ENCODE results near the gene RASSF1. TPM values are rescaled to one million over a fixed set of nuclear protein-coding genes. Genes with fewer than 3 reads are reported as not detected.

The RASSF1 gene
- total and polyA plus RNA-seq, 4 donors, result 17.7 to 29.2 (median 24.8) TPM

- DNase-seq (ENCODE audit: low read depth in 4 of 6, low spot score in 6 of 6), result peak in 1 of 6 donors; percentile 28
- peaks cover 52% of the 10 kb centered on the region for H3K4me1 ChIP-seq (ENCODE audit: control insufficient read depth, insufficient read depth, low read length)
- no peaks in the 10 kb centered on the region for H3K27me3 ChIP-seq (ENCODE audit: control insufficient read depth, insufficient read depth, low read length)
- peaks cover 61% of the 10 kb centered on the region for H3K36me3 ChIP-seq (ENCODE audit: control insufficient read depth, insufficient read depth, low read length)
- H3K9me3 ChIP-seq (ENCODE audit: control insufficient read depth, insufficient read depth, low read length), result no peaks in the 10 kb centered on the region
- no peak overlapping the region for H3K27ac ChIP-seq (ENCODE audit: low read depth, low read length)
- WGBS (ENCODE audit: insufficient coverage), result 75% methylated on average over 5 of the region's 5 CpGs
- H3K4me3 ChIP-seq (ENCODE audit: low read depth, low read length), result peak overlapping the region; percentile 10
Observed at GRCh38 chr3:50356553-50356952, 15.9 kb upstream of the RASSF1 start.

GRCh38 chr3:50355829-50356552, 15.4 kb upstream of the RASSF1 start:
- Histone ChIP-seq H3K36me3 (ENCODE audit: control insufficient read depth, insufficient read depth, low read length) (peaks cover 65% of the 10 kb centered on the region), H3K27me3 (ENCODE audit: control insufficient read depth, insufficient read depth, low read length) (no peaks in the 10 kb centered on the region), H3K4me1 (ENCODE audit: control insufficient read depth, insufficient read depth, low read length) (peaks cover 58% of the 10 kb centered on the region), H3K9me3 (ENCODE audit: control insufficient read depth, insufficient read depth, low read length) (no peaks in the 10 kb centered on the region), H3K4me3 (ENCODE audit: low read depth, low read length) (no peak overlapping the region), H3K27ac (ENCODE audit: low read depth, low read length) (no peak overlapping the region)
- no peak for DNase-seq (ENCODE audit: low read depth in 4 of 6, low spot score in 6 of 6)
- 60% methylated on average over 4 of the region's 5 CpGs for WGBS (ENCODE audit: insufficient coverage)

DNA sequence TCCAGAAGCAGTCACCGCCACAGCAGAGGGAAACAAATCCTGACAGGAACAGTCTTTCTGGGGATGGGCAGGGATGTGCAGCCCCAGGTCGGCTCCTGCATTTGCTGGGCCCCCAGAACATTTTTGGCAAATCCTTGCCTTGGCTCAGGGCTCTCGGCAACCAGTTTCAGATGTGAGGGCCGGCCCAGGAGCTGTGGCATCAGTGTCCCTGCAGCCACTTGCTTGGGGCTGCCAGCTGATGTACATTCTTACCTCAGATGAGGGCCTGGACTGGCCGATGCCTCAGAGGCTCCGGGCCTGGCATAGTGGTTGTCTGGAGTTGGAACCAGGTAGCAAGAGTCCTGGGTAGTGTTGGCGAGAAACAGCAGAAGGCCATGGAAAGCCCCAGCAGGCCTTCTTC, 14.2 kb upstream of the RASSF1 start:
- Histone ChIP-seq H3K4me3 (ENCODE audit: low read depth, low read length) (no peak overlapping the region), H3K36me3 (ENCODE audit: control insufficient read depth, insufficient read depth, low read length) (peaks cover 65% of the 10 kb centered on the region), H3K27me3 (ENCODE audit: control insufficient read depth, insufficient read depth, low read length) (no peaks in the 10 kb centered on the region), H3K27ac (ENCODE audit: low read depth, low read length) (no peak overlapping the region), H3K9me3 (ENCODE audit: control insufficient read depth, insufficient read depth, low read length) (no peaks in the 10 kb centered on the region), H3K4me1 (ENCODE audit: control insufficient read depth, insufficient read depth, low read length) (peaks cover 63% of the 10 kb centered on the region)
- WGBS (ENCODE audit: insufficient coverage), result 89% methylated on average over 7 of the region's 7 CpGs
- DNase-seq (ENCODE audit: low read depth in 4 of 6, low spot score in 6 of 6), result no peak

DNA sequence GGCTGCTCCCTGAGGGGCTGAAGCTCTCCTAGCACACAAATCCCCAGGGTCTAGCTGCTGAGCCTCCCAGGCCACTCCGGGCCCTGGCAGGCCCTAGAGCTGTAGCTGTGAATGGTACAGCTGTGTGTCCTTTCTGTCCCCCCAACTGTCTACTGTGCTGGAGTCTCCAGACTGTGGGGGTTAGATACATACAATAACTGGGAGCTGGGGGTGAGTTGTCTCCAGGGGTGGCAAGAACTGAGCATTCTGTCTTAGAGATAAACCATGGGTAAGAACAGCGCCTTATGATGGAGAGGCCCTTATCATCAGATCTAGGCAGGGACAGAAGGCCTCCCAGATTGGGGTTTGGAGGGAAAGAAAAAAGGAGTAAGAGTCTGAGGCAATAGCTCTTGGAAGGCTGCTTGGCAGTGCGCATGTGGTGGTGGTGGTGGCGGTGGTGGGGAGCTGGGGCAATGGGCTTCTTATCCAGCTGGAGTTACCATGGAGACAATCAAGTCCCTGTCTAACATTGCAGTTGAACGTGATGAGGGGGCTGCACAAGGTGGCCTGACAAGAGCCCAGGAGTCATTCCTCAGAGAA, 13.6 kb upstream of the RASSF1 start:
- Histone ChIP-seq H3K27ac (ENCODE audit: low read depth, low read length) (no peak overlapping the region), H3K4me1 (ENCODE audit: control insufficient read depth, insufficient read depth, low read length) (peaks cover 66% of the 10 kb centered on the region), H3K27me3 (ENCODE audit: control insufficient read depth, insufficient read depth, low read length) (no peaks in the 10 kb centered on the region), H3K36me3 (ENCODE audit: control insufficient read depth, insufficient read depth, low read length) (peaks cover 69% of the 10 kb centered on the region), H3K9me3 (ENCODE audit: control insufficient read depth, insufficient read depth, low read length) (no peaks in the 10 kb centered on the region), H3K4me3 (ENCODE audit: low read depth, low read length) (no peak overlapping the region)
- DNase-seq (ENCODE audit: low read depth in 4 of 6, low spot score in 6 of 6), result no peak
- WGBS (ENCODE audit: insufficient coverage), result 67% methylated on average over 4 of the region's 5 CpGs

DNA sequence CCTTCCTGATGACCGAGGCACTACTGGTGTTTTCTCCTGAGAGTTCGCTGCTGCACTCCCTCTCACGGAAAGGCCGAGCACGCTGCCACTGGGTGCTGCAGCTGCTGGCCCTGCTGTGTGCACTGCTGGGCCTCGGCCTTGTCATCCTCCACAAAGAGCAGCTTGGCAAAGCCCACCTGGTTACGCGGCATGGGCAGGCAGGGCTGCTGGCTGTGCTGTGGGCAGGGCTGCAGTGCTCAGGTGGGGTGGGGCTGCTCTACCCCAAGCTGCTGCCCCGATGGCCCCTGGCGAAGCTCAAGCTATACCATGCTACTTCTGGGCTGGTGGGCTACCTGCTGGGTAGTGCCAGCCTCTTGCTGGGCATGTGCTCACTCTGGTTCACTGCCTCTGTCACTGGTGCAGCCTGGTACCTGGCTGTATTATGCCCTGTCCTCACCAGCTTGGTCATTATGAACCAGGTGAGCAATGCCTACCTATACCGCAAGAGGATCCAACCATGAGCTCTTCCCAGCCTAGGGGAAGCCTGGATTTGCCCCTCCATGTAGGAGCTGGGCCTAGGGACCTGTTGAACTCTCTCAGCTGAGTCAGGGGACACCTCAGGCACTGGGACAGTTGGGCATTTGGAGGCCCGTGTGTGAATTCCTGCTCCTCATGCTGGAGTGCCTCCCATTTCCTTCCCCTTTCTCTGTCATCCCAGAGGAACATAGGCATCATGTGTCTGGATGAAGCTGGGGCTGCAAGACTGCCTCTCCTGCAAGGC, 12.8 kb upstream of the RASSF1 start:
- H3K27me3 ChIP-seq (ENCODE audit: control insufficient read depth, insufficient read depth, low read length), result no peaks in the 10 kb centered on the region
- H3K4me3 ChIP-seq (ENCODE audit: low read depth, low read length), result no peak overlapping the region
- no peaks in the 10 kb centered on the region for H3K9me3 ChIP-seq (ENCODE audit: control insufficient read depth, insufficient read depth, low read length)
- no peak for DNase-seq (ENCODE audit: low read depth in 4 of 6, low spot score in 6 of 6)
- H3K4me1 ChIP-seq (ENCODE audit: control insufficient read depth, insufficient read depth, low read length), result peaks cover 67% of the 10 kb centered on the region
- H3K27ac ChIP-seq (ENCODE audit: low read depth, low read length), result no peak overlapping the region
- 90% methylated on average over 11 of the region's 12 CpGs for WGBS (ENCODE audit: insufficient coverage)
- H3K36me3 ChIP-seq (ENCODE audit: control insufficient read depth, insufficient read depth, low read length), result peaks cover 73% of the 10 kb centered on the region

DNA sequence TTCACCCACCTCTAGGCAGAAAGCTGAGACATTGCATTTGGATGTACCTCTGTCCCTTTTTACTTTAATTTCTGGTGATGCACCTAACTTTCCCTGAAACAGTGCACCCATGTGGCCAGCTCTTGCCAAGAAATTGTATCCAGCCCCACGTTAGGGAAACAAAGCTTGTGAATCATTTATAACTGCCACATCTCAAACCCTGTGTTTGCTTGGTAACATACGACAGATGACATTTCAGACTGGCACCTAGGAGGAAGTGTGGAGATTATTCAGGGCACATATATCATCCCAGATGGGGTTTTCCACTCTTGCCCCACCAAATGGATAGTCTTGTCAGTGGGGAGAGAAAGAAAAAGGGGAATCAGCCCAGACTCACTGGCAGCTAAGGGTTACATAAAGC, 12.1 kb upstream of the RASSF1 start:
- no peaks in the 10 kb centered on the region for H3K9me3 ChIP-seq (ENCODE audit: control insufficient read depth, insufficient read depth, low read length)
- H3K27me3 ChIP-seq (ENCODE audit: control insufficient read depth, insufficient read depth, low read length), result no peaks in the 10 kb centered on the region
- no CpG with 5 or more reads among the region's 2 CpGs for WGBS (ENCODE audit: insufficient coverage)
- peaks cover 66% of the 10 kb centered on the region for H3K4me1 ChIP-seq (ENCODE audit: control insufficient read depth, insufficient read depth, low read length)
- DNase-seq (ENCODE audit: low read depth in 4 of 6, low spot score in 6 of 6), result no peak
- H3K4me3 ChIP-seq (ENCODE audit: low read depth, low read length), result no peak overlapping the region
- H3K36me3 ChIP-seq (ENCODE audit: control insufficient read depth, insufficient read depth, low read length), result peaks cover 74% of the 10 kb centered on the region
- no peak overlapping the region for H3K27ac ChIP-seq (ENCODE audit: low read depth, low read length)

- H3K4me3 ChIP-seq (ENCODE audit: low read depth, low read length), result peak overlapping the region; percentile 91
- no peaks in the 10 kb centered on the region for H3K27me3 ChIP-seq (ENCODE audit: control insufficient read depth, insufficient read depth, low read length)
- H3K4me1 ChIP-seq (ENCODE audit: control insufficient read depth, insufficient read depth, low read length), result peaks cover 61% of the 10 kb centered on the region
- WGBS (ENCODE audit: insufficient coverage), result 53% methylated on average over 10 of the region's 11 CpGs
- peaks cover 65% of the 10 kb centered on the region for H3K36me3 ChIP-seq (ENCODE audit: control insufficient read depth, insufficient read depth, low read length)
- DNase-seq (ENCODE audit: low read depth in 4 of 6, low spot score in 6 of 6), result no peak
- no peaks in the 10 kb centered on the region for H3K9me3 ChIP-seq (ENCODE audit: control insufficient read depth, insufficient read depth, low read length)
- peak overlapping the region; percentile 95 for H3K27ac ChIP-seq (ENCODE audit: low read depth, low read length)
Observed at GRCh38 chr3:50351323-50351697, 10.7 kb upstream of the RASSF1 start.

GRCh38 chr3:50350527-50351322, 10.1 kb upstream of the RASSF1 start, which contains the start of the genes CYB561D2 and NPRL2:
Gene CYB561D2, plus strand, starts transcription at chr3:50350862. Its CDS starts 572 bp downstream, at chr3:50351434.
Gene NPRL2, minus strand, starts transcription at chr3:50350775. Its CDS starts 123 bp downstream, at chr3:50350652.
- H3K4me1 ChIP-seq (ENCODE audit: control insufficient read depth, insufficient read depth, low read length), result peaks cover 60% of the 10 kb centered on the region

GRCh38 chr3:50350213-50350526, 9.5 kb upstream of the RASSF1 start:
- Histone ChIP-seq H3K9me3 (ENCODE audit: control insufficient read depth, insufficient read depth, low read length) (no peaks in the 10 kb centered on the region), H3K36me3 (ENCODE audit: control insufficient read depth, insufficient read depth, low read length) (peaks cover 56% of the 10 kb centered on the region), H3K27me3 (ENCODE audit: control insufficient read depth, insufficient read depth, low read length) (peaks cover 3% of the 10 kb centered on the region), H3K27ac (ENCODE audit: low read depth, low read length) (peak overlapping the region; percentile 95), H3K4me1 (ENCODE audit: control insufficient read depth, insufficient read depth, low read length) (peaks cover 60% of the 10 kb centered on the region), H3K4me3 (ENCODE audit: low read depth, low read length) (peak overlapping the region; percentile 91)
- no peak for DNase-seq (ENCODE audit: low read depth in 4 of 6, low spot score in 6 of 6)
- 11% methylated on average over 6 of the region's 7 CpGs for WGBS (ENCODE audit: insufficient coverage)

More at GRCh38 chr3:50350527-50351322, 10.1 kb upstream of the RASSF1 start, which contains the start of the genes CYB561D2 and NPRL2:
- peak; percentile 89 to 98 (median 93) for DNase-seq (ENCODE audit: low read depth in 4 of 6, low spot score in 6 of 6)
- Histone ChIP-seq H3K27me3 (ENCODE audit: control insufficient read depth, insufficient read depth, low read length) (no peaks in the 10 kb centered on the region), H3K4me3 (ENCODE audit: low read depth, low read length) (peak within 1 kb of the TSS; percentile 91), H3K9me3 (ENCODE audit: control insufficient read depth, insufficient read depth, low read length) (no peaks in the 10 kb centered on the region), H3K36me3 (ENCODE audit: control insufficient read depth, insufficient read depth, low read length) (peaks cover 61% of the 10 kb centered on the region), H3K27ac (ENCODE audit: low read depth, low read length) (peak within 1 kb of the TSS; percentile 95)
- WGBS (ENCODE audit: insufficient coverage), result under 1% methylated on average over 64 of the region's 64 CpGs
